ENCODE results near the gene EMC8. TPM values are rescaled to one million over a fixed set of nuclear protein-coding genes. Genes with fewer than 3 reads are reported as not detected.

Gene EMC8
- total RNA-seq, 5 donors from 2014 or later (not counting 1 experiment from before 2014, with no cell fraction given), result 27.3 to 34.8 (median 31.1) TPM

- no peaks in the 10 kb centered on the region for H3K36me3 Mint-ChIP-seq
- CTCF ChIA-PET, result no interaction called here
- no peaks in the 10 kb centered on the region for H3K9me3 ChIP-seq
- no peaks in the 10 kb centered on the region for H3K9me3 Mint-ChIP-seq
- H3K4me3 ChIP-seq (ENCODE audit: control insufficient read depth in 1 of 2, extremely low read depth in 1 of 2, low read length in 1 of 2), result no peak overlapping the region
- peaks cover 0 to 70% of the 10 kb centered on the region in 2 experiments for H3K27me3 ChIP-seq (replicated peaks in 1 of 2; ENCODE audit: control insufficient read depth in 2 of 2, extremely low read depth in 1 of 2, insufficient read depth in 2 of 2, low read length in 1 of 2)
- H3K4me1 ChIP-seq (ENCODE audit: control insufficient read depth in 1 of 2, extremely low read depth in 1 of 2, insufficient read depth in 2 of 2, low read length in 2 of 2), result peaks cover 0 to 24% of the 10 kb centered on the region in 2 experiments
- H3K4me3 Mint-ChIP-seq, result no peak overlapping the region
- H3K27ac ChIP-seq (ENCODE audit: low read length), result no peak overlapping the region
- H3K36me3 ChIP-seq (ENCODE audit: control insufficient read depth in 2 of 2, extremely low read depth in 1 of 2, insufficient read depth in 1 of 2, low read length in 1 of 2), result no peaks in the 10 kb centered on the region
- 73% methylated on average over 4 of the region's 7 CpGs for WGBS (ENCODE audit: insufficient coverage)
- DNase-seq (no peak), ATAC-seq (replicated peaks in 1 of 4) (no peak)
- no peak overlapping the region for H3K27ac Mint-ChIP-seq
- peaks cover 13 to 51% of the 10 kb centered on the region in 2 donors for H3K27me3 Mint-ChIP-seq
- POLR2A ChIA-PET, result no interaction called here
- peaks cover 8 to 23% (median 15%) of the 10 kb centered on the region in 3 donors for H3K4me1 Mint-ChIP-seq
Measured at GRCh38 chr16:85754413-85754812, 44.9 kb downstream of the EMC8 start.

GRCh38 chr16:85753976-85754375 lies 45.4 kb downstream of the EMC8 start:
- 70% methylated on average over 3 of the region's 7 CpGs for WGBS (ENCODE audit: insufficient coverage)
- no peak for ATAC-seq (replicated peaks in 1 of 4)
- peaks cover 9 to 49% of the 10 kb centered on the region in 2 donors for H3K27me3 Mint-ChIP-seq
- H3K4me1 Mint-ChIP-seq, result peaks cover 5 to 19% (median 11%) of the 10 kb centered on the region in 3 donors
- Histone ChIP-seq H3K27ac (ENCODE audit: low read length) (no peak overlapping the region), H3K4me3 (ENCODE audit: control insufficient read depth in 1 of 2, extremely low read depth in 1 of 2, low read length in 1 of 2) (no peak overlapping the region), H3K4me1 (ENCODE audit: control insufficient read depth in 1 of 2, extremely low read depth in 1 of 2, insufficient read depth in 2 of 2, low read length in 2 of 2) (peaks cover 0 to 20% of the 10 kb centered on the region in 2 experiments), H3K9me3 (no peaks in the 10 kb centered on the region), H3K27me3 (replicated peaks in 1 of 2; ENCODE audit: control insufficient read depth in 2 of 2, extremely low read depth in 1 of 2, insufficient read depth in 2 of 2, low read length in 1 of 2) (peaks cover 0 to 68% of the 10 kb centered on the region in 2 experiments), H3K36me3 (ENCODE audit: control insufficient read depth in 2 of 2, extremely low read depth in 1 of 2, insufficient read depth in 1 of 2, low read length in 1 of 2) (no peaks in the 10 kb centered on the region)
- H3K36me3 Mint-ChIP-seq, result no peaks in the 10 kb centered on the region
- ChIA-PET CTCF (no interaction called here), POLR2A (no interaction called here)
- no peak for DNase-seq
- H3K9me3 Mint-ChIP-seq, result no peaks in the 10 kb centered on the region
- no peak overlapping the region for H3K4me3 Mint-ChIP-seq
- H3K27ac Mint-ChIP-seq, result no peak overlapping the region

DNA sequence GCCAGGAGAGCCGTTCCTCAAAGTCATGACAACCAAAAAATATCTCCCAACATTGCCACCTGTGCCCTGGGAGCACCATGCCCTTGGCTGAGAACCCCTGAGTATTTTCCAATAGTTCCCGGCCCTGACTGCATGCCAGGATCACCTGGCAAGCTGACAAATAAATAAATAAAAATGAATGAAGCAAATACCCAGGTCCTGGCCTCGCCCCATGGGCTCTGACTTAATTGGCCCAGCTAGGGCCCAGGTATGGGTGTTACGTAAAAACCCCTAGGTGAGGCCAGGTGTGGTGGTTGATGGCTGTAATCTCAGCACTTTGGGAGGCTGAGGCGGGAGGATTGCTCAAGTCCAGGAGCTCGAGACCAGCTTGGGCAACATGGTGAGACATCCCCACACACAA lies 45.8 kb downstream of the EMC8 start:
- peaks cover 5 to 16% (median 6%) of the 10 kb centered on the region in 3 donors for H3K4me1 Mint-ChIP-seq
- POLR2A ChIA-PET, result no interaction called here
- no peak overlapping the region for H3K4me3 Mint-ChIP-seq
- no peaks in the 10 kb centered on the region for H3K36me3 ChIP-seq (ENCODE audit: control insufficient read depth in 2 of 2, extremely low read depth in 1 of 2, insufficient read depth in 1 of 2, low read length in 1 of 2)
- CTCF ChIA-PET, result no interaction called here
- H3K27me3 Mint-ChIP-seq, result peaks cover 6 to 45% of the 10 kb centered on the region in 2 donors
- H3K36me3 Mint-ChIP-seq, result no peaks in the 10 kb centered on the region
- peaks cover 0 to 17% of the 10 kb centered on the region in 2 experiments for H3K4me1 ChIP-seq (ENCODE audit: control insufficient read depth in 1 of 2, extremely low read depth in 1 of 2, insufficient read depth in 2 of 2, low read length in 2 of 2)
- no peak for DNase-seq
- H3K27ac Mint-ChIP-seq, result no peak overlapping the region
- H3K9me3 Mint-ChIP-seq, result no peaks in the 10 kb centered on the region
- H3K27ac ChIP-seq (ENCODE audit: low read length), result no peak overlapping the region
- H3K4me3 ChIP-seq (ENCODE audit: control insufficient read depth in 1 of 2, extremely low read depth in 1 of 2, low read length in 1 of 2), result no peak overlapping the region
- peaks cover 0 to 64% of the 10 kb centered on the region in 2 experiments for H3K27me3 ChIP-seq (replicated peaks in 1 of 2; ENCODE audit: control insufficient read depth in 2 of 2, extremely low read depth in 1 of 2, insufficient read depth in 2 of 2, low read length in 1 of 2)
- no peak for ATAC-seq (replicated peaks in 1 of 4)
- WGBS (ENCODE audit: insufficient coverage), result 100% methylated on average over 1 of the region's 6 CpGs
- H3K9me3 ChIP-seq, result no peaks in the 10 kb centered on the region

DNA sequence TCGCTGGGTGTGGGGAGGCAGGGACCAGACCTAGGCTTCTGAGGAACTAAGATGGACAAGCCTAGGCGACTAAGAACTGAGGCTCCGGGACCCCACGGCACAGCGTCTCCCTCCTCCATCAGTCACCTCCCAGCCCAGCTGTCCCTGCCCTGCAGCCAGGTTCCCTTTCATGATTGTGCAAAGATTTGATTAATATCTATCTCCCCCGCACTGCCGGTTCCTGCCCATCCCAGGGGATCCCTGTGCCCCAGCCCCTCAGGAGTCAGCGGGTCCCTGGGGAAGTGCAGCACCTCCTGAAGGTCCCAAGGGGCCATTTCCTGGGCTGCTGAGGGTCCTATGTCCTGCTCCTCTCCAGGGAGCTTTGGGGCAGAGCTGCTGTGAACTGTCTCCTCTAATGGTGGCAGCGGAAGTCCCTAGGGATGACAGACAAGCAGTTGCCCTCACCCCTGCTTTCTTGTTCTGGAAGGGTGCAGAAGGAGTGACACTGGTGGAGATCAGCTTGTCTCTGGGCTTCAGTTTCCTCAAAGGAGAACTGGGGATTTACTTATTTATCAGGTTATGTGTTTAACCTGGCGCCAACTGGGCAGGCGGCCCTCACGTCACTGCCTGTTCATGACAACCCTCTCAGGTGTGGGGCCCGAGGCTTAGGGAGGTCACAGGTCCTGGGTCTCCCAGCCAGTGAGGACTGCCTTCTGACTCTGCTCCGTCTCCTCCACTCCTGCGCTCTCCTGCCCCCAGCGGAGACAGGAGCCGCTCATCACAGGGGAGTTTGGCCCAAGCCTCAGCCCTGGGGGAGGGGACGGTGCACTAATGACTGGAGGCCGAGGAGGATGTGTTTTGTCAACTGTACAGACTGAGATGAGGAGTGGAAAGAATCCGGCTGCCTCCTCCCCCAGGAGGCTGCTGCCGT lies 46.6 kb downstream of the EMC8 start:
- DNase-seq (no peak), ATAC-seq (replicated peaks in 1 of 4) (no peak)
- H3K36me3 ChIP-seq (ENCODE audit: control insufficient read depth in 2 of 2, extremely low read depth in 1 of 2, insufficient read depth in 1 of 2, low read length in 1 of 2), result no peaks in the 10 kb centered on the region
- Mint-ChIP-seq H3K27ac (no peak overlapping the region), H3K36me3 (no peaks in the 10 kb centered on the region), H3K27me3 (peaks cover 11 to 39% of the 10 kb centered on the region in 2 donors), H3K4me3 (peak overlapping the region in 1 of 3 donors; percentile 28), H3K9me3 (no peaks in the 10 kb centered on the region), H3K4me1 (peaks cover 5 to 15% (median 6%) of the 10 kb centered on the region in 3 donors)
- ChIA-PET POLR2A (interaction anchor here in 1 of 2 donors (0.5 to 0.6 kb wide), 2 partner anchors 161 to 1678 kb away, joined by 3 to 4 read pairs; no protein-coding TSS in a partner anchor), CTCF (interaction anchor here in 1 of 2 donors (0.6 kb wide), 1 partner anchor 67 kb away, joined by 8 read pairs; no protein-coding TSS in a partner anchor)
- no peak overlapping the region for H3K27ac ChIP-seq (ENCODE audit: low read length)
- 91% methylated on average over 15 of the region's 21 CpGs for WGBS (ENCODE audit: insufficient coverage)
- H3K27me3 ChIP-seq (replicated peaks in 1 of 2; ENCODE audit: control insufficient read depth in 2 of 2, extremely low read depth in 1 of 2, insufficient read depth in 2 of 2, low read length in 1 of 2), result peaks cover 0 to 61% of the 10 kb centered on the region in 2 experiments
- no peaks in the 10 kb centered on the region for H3K9me3 ChIP-seq
- H3K4me1 ChIP-seq (ENCODE audit: control insufficient read depth in 1 of 2, extremely low read depth in 1 of 2, insufficient read depth in 2 of 2, low read length in 2 of 2), result peaks cover 0 to 17% of the 10 kb centered on the region in 2 experiments
- H3K4me3 ChIP-seq (ENCODE audit: control insufficient read depth in 1 of 2, extremely low read depth in 1 of 2, low read length in 1 of 2), result no peak overlapping the region

DNA sequence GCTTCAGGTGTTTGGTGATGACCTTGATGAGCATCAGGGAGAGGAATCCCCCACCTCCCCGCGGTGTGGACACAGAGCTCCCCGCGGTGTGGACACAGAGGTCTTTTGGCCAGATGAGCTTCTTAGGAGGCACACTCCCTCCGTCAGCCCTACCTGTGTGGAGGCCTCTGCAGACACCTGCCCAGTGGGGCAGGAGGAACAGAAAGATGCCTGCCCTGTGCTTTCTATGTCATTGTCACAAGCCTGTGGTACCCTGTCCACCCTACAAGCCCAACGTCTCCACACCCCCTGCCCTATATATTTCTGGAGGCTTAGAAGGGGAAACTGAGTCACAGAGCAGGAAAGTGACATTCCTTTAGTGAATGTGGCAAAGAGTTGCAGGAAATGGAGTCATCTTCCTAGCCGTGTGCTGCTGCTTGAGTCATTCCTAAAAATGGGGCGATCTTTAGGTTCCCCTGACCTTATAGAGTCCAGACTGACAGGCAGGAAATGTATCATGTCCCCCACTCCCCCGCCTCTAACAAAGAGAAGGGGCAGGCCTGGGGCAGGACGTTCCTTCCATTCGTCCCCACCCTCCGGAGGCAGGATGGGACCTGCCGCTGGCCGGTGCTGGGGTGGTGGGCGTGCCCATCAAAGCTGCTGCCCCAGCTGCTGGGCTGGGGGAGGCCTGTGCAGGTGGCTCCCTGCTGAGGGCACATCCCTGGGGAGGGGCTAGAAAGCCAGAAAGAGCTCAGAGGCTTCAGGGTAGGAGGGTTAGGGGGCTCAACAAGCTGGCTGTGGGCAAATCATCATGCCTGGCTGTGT lies 47.4 kb downstream of the EMC8 start:
- H3K4me3 Mint-ChIP-seq, result peak overlapping the region; percentile 25 to 63 (median 51)
- 67% methylated on average over 9 of the region's 15 CpGs for WGBS (ENCODE audit: insufficient coverage)
- no peak for DNase-seq
- Histone ChIP-seq H3K9me3 (no peaks in the 10 kb centered on the region), H3K27me3 (replicated peaks in 1 of 2; ENCODE audit: control insufficient read depth in 2 of 2, extremely low read depth in 1 of 2, insufficient read depth in 2 of 2, low read length in 1 of 2) (peaks cover 0 to 61% of the 10 kb centered on the region in 2 experiments), H3K36me3 (ENCODE audit: control insufficient read depth in 2 of 2, extremely low read depth in 1 of 2, insufficient read depth in 1 of 2, low read length in 1 of 2) (no peaks in the 10 kb centered on the region), H3K27ac (ENCODE audit: low read length) (no peak overlapping the region), H3K4me1 (ENCODE audit: control insufficient read depth in 1 of 2, extremely low read depth in 1 of 2, insufficient read depth in 2 of 2, low read length in 2 of 2) (peaks cover 0 to 19% of the 10 kb centered on the region in 2 experiments), H3K4me3 (ENCODE audit: control insufficient read depth in 1 of 2, extremely low read depth in 1 of 2, low read length in 1 of 2) (no peak overlapping the region)
- H3K4me1 Mint-ChIP-seq, result peaks cover 5 to 20% (median 6%) of the 10 kb centered on the region in 3 donors
- H3K36me3 Mint-ChIP-seq, result no peaks in the 10 kb centered on the region
- H3K27ac Mint-ChIP-seq, result no peak overlapping the region
- H3K9me3 Mint-ChIP-seq, result no peaks in the 10 kb centered on the region
- ChIA-PET POLR2A (interaction anchor here in 1 of 2 donors (0.5 to 0.6 kb wide), 2 partner anchors 160 to 1677 kb away, joined by 3 to 4 read pairs; no protein-coding TSS in a partner anchor), CTCF (interaction anchor here in 1 of 2 donors (0.5 to 0.6 kb wide), 2 partner anchors 67 to 75 kb away, joined by 3 to 8 read pairs; no protein-coding TSS in a partner anchor)
- ATAC-seq (replicated peaks in 1 of 4), result no peak
- H3K27me3 Mint-ChIP-seq, result peaks cover 11 to 39% of the 10 kb centered on the region in 2 donors
